Coronary artery (tissue), 2 donors: ENCODE data around the gene MACROD2.
A peak's percentile ranks its signal among the peaks of the same experiment; 100 is the strongest.

Experiments
- DNase-seq: peaks from one replicate; pipeline ENCODE4 v3.0.0-alpha.2; 2017; ENCODE audit warnings: low spot score
- H3K27ac ChIP-seq, 2 donors: fragments of 200-600 bp; sonication (generic); one replicate each; pipeline ENCODE4 v1.5.1; 2016 to 2019
- H3K4me3 ChIP-seq: fragments of 200-600 bp; sonication (generic); 2 replicates; pipeline ENCODE4 v1.5.1; 2016; ENCODE audit warnings: mild to moderate bottlenecking, moderate library complexity
- CTCF ChIP-seq: fragments of 200-600 bp; sonication (generic); IDR thresholded peaks from one replicate; pipeline ENCODE4 v1.5.1; 2019; ENCODE audit warnings: antibody characterized with exemption

Gene MACROD2

GRCh38 chr20:15930311-15931305 lies 1935.3 kb downstream of the MACROD2 start:
- H3K27ac ChIP-seq, result no peak overlapping the region
- peak overlapping the region; percentile 14 for H3K4me3 ChIP-seq
- no peak for DNase-seq
- no peak for TF ChIP-seq CTCF

GRCh38 chr20:15931897-15932296 lies 1936.6 kb downstream of the MACROD2 start:
- no peak overlapping the region for H3K27ac ChIP-seq
- H3K4me3 ChIP-seq, result no peak overlapping the region
- DNase-seq, result no peak
- no peak for TF ChIP-seq CTCF

- TF ChIP-seq CTCF, result no peak
- no peak overlapping the region for H3K27ac ChIP-seq
- H3K4me3 ChIP-seq, result no peak overlapping the region
- no peak for DNase-seq
Observed at GRCh38 chr20:15937179-15937578, 1941.9 kb downstream of the MACROD2 start.

- TF ChIP-seq CTCF, result no peak
- H3K27ac ChIP-seq, result no peak overlapping the region
Observed at GRCh38 chr20:15938847-15939246, 1943.5 kb downstream of the MACROD2 start.

GRCh38 chr20:15940127-15940526 lies 1944.8 kb downstream of the MACROD2 start:
- H3K4me3 ChIP-seq, result no peak overlapping the region
- DNase-seq, result no peak
- no peak for TF ChIP-seq CTCF
- no peak overlapping the region for H3K27ac ChIP-seq

More at GRCh38 chr20:15938847-15939246, 1943.5 kb downstream of the MACROD2 start:
- no peak overlapping the region for H3K4me3 ChIP-seq
- DNase-seq, result no peak

- H3K27ac ChIP-seq, result no peak overlapping the region
- DNase-seq, result no peak
- no peak overlapping the region for H3K4me3 ChIP-seq
- no peak for TF ChIP-seq CTCF
Observed at GRCh38 chr20:15942130-15942529, 1946.8 kb downstream of the MACROD2 start.

- Histone ChIP-seq H3K27ac (no peak overlapping the region), H3K4me3 (no peak overlapping the region)
- no peak for DNase-seq
- TF ChIP-seq CTCF, result no peak
Observed at GRCh38 chr20:15945289-15945688, 1950.0 kb downstream of the MACROD2 start.
